Superior temporal gyrus (tissue), 1 donor: ENCODE measurements around the gene POLR2F.
"Not testable (repeated sequence)": the region's sequence is repeated elsewhere in the genome, so short reads cannot be mapped to it uniquely, and the experiment has no call there.

Experiments
- DNase-seq: peaks from one replicate; pipeline ENCODE4 v3.0.0-alpha.2; 2016; ENCODE audit errors: extremely low spot score

Gene POLR2F

GRCh38 chr22:37953062-37953436, 450 bp upstream of the POLR2F start:
- no peak for DNase-seq

- no peak for DNase-seq
These were observed 1.2 kb downstream of the POLR2F start for GRCh38 chr22:37954686-37955085.

- DNase-seq = not testable (repeated sequence)
These were observed 2.4 kb downstream of the POLR2F start for GRCh38 chr22:37955825-37956397.

- no peak for DNase-seq
These were observed 3.7 kb downstream of the POLR2F start for GRCh38 chr22:37957232-37957631.

GRCh38 chr22:37959231-37959825, 5.8 kb downstream of the POLR2F start:
- no peak for DNase-seq

GRCh38 chr22:37961062-37961461, 7.6 kb downstream of the POLR2F start:
- DNase-seq = no peak

- DNase-seq = peak; percentile 8
These were observed 12.6 kb downstream of the POLR2F start for GRCh38 chr22:37965940-37966664.

- DNase-seq = peak; percentile 14
These were observed 13.6 kb downstream of the POLR2F start for GRCh38 chr22:37967147-37967546.

GRCh38 chr22:37967637-37968451, 14.3 kb downstream of the POLR2F start:
- peak; percentile 18 for DNase-seq

- peak; percentile 89 for DNase-seq
These were observed 15.2 kb downstream of the POLR2F start for GRCh38 chr22:37968452-37969251.

- peak; percentile 12 for DNase-seq
These were observed 17.4 kb downstream of the POLR2F start for GRCh38 chr22:37970864-37971263.

- peak; percentile 18 for DNase-seq
These were observed 18.3 kb downstream of the POLR2F start for GRCh38 chr22:37971475-37972434.

- DNase-seq = peak; percentile 42
These were observed 19.0 kb downstream of the POLR2F start for GRCh38 chr22:37972527-37972926.

GRCh38 chr22:37973271-37974170, 20.0 kb downstream of the POLR2F start:
- DNase-seq = peak; percentile 8

GRCh38 chr22:37975153-37975552, 21.7 kb downstream of the POLR2F start:
- DNase-seq = no peak

- DNase-seq = not testable (repeated sequence)
These were observed 22.5 kb downstream of the POLR2F start for GRCh38 chr22:37976022-37976421.

GRCh38 chr22:37976547-37976946, 23.0 kb downstream of the POLR2F start:
- DNase-seq = no peak

- no peak for DNase-seq
These were observed 26.3 kb downstream of the POLR2F start for GRCh38 chr22:37979782-37980181.
